Astrocyte of the spinal cord (primary cell): ENCODE results near the gene SLC4A1.

Experiments
- DNase-seq: peaks from one replicate; pipeline ENCODE4 v3.0.0; 2011; ENCODE audit warnings: low read depth, low spot score
- H3K4me3 ChIP-seq: 2 replicates; pipeline ENCODE4 v1.5.1; 2011; ENCODE audit warnings: low read depth, mild to moderate bottlenecking, low read length, moderate library complexity
- CTCF ChIP-seq: IDR thresholded peaks from 2 replicates; pipeline ENCODE4 v1.5.1; 2012; ENCODE audit warnings: low read depth, mild to moderate bottlenecking, low read length, inconsistent platforms
- in situ Hi-C: cut with HindIII; loops from 2 replicates; pipeline ENCODE4 v1.10.0; 2017; ENCODE audit warnings: low sequenced_read_pairs

SLC4A1 gene

GRCh38 chr17:44279346-44279665 is 11.4 kb upstream of the SLC4A1 start:
- no peak overlapping the region for H3K4me3 ChIP-seq
- no peak for TF ChIP-seq CTCF
- DNase-seq: no peak
- in situ Hi-C loops: no loop called here

- in situ Hi-C loops: no loop called here
- DNase-seq: no peak
- no peak overlapping the region for H3K4me3 ChIP-seq
- TF ChIP-seq CTCF: no peak
Measured at GRCh38 chr17:44277976-44278375, 10.0 kb upstream of the SLC4A1 start.

GRCh38 chr17:44273607-44274006 is 5.7 kb upstream of the SLC4A1 start:
- in situ Hi-C loops: no loop called here

GRCh38 chr17:44272954-44273353 is 5.0 kb upstream of the SLC4A1 start:
- H3K4me3 ChIP-seq: no peak overlapping the region
- TF ChIP-seq CTCF: no peak
- in situ Hi-C loops: no loop called here
- no peak for DNase-seq

More at GRCh38 chr17:44273607-44274006, 5.7 kb upstream of the SLC4A1 start:
- H3K4me3 ChIP-seq: no peak overlapping the region
- TF ChIP-seq CTCF: no peak
- DNase-seq: no peak

GRCh38 chr17:44272321-44272951 is 4.5 kb upstream of the SLC4A1 start:
- no peak for TF ChIP-seq CTCF
- H3K4me3 ChIP-seq: no peak overlapping the region
- in situ Hi-C loops: no loop called here
- DNase-seq: no peak

GRCh38 chr17:44269535-44270240 is 1.8 kb upstream of the SLC4A1 start:
- H3K4me3 ChIP-seq: no peak overlapping the region
- in situ Hi-C loops: no loop called here
- no peak for TF ChIP-seq CTCF
- DNase-seq: no peak
